T-helper 17 cell (primary cell): ENCODE measurements around the gene CACNB4. TPM values are rescaled to one million over a fixed set of nuclear protein-coding genes. Genes with fewer than 3 reads are reported as not detected.

ENCODE experiments used
- ATAC-seq: fragments of 150-1000 bp; cut with Tn5 transposase; 2 replicates; pipeline ENCODE4 v1.10.0; 2021; ENCODE audit warnings: mild to moderate bottlenecking, moderate library complexity
- DNase-seq, 3 donors: peaks; one replicate each; pipeline versions ENCODE4 v3.0.0 to v3.0.0-alpha.2; 2020 to 2021
- H3K9me3 ChIP-seq: one replicate; pipeline ENCODE4 v1.7.0; 2013; ENCODE audit warnings: low read length, mild to moderate bottlenecking; ENCODE audit not compliant: control insufficient read depth, poor library complexity, severe bottlenecking
- H3K27ac Mint-ChIP-seq: one replicate; pipeline ENCODE4 v1.8.0; 2022; ENCODE audit warnings: mild to moderate bottlenecking, moderate library complexity, mixed read lengths
- H3K27me3 Mint-ChIP-seq: one replicate; pipeline ENCODE4 v1.8.0; 2022; ENCODE audit warnings: mixed read lengths
- H3K36me3 Mint-ChIP-seq: one replicate; pipeline ENCODE4 v1.8.0; 2022; ENCODE audit warnings: low read depth, mixed read lengths
- H3K4me1 Mint-ChIP-seq: one replicate; pipeline ENCODE4 v1.8.0; 2022; ENCODE audit warnings: mild to moderate bottlenecking, mixed read lengths
- H3K4me3 Mint-ChIP-seq: one replicate; pipeline ENCODE4 v1.8.0; 2022; ENCODE audit warnings: mild to moderate bottlenecking, moderate library complexity, mixed read lengths
- total RNA-seq, 4 donors: library from RNA in 2 of 4; stranded (reverse) in 2 of 4; gene quantifications; one replicate each; pipeline ENCODE4 v1.2.3 and lab custom pipeline; 2022 to 2026

CACNB4 gene
- total RNA-seq, 2 donors from 2014 or later = 0.37 to 0.65 TPM

- no peaks in the 10 kb centered on the region for H3K4me1 Mint-ChIP-seq
- H3K4me3 Mint-ChIP-seq = no peak overlapping the region
- no peaks in the 10 kb centered on the region for H3K9me3 ChIP-seq
- no peak overlapping the region for H3K27ac Mint-ChIP-seq
- DNase-seq (no peak), ATAC-seq (no peak)
- H3K27me3 Mint-ChIP-seq = peaks cover 8% of the 10 kb centered on the region
- no peaks in the 10 kb centered on the region for H3K36me3 Mint-ChIP-seq
Measured at GRCh38 chr2:151987484-151987883, 111.4 kb downstream of the CACNB4 start.

- Mint-ChIP-seq H3K4me3 (no peak overlapping the region), H3K36me3 (no peaks in the 10 kb centered on the region), H3K27ac (no peak overlapping the region), H3K4me1 (no peaks in the 10 kb centered on the region), H3K27me3 (peaks cover 8% of the 10 kb centered on the region)
- no peaks in the 10 kb centered on the region for H3K9me3 ChIP-seq
- DNase-seq (no peak), ATAC-seq (no peak)
Measured at GRCh38 chr2:151984424-151985083, 114.3 kb downstream of the CACNB4 start.

GRCh38 chr2:151983221-151983620 lies 115.6 kb downstream of the CACNB4 start:
- Mint-ChIP-seq H3K36me3 (no peaks in the 10 kb centered on the region), H3K27ac (no peak overlapping the region), H3K4me3 (no peak overlapping the region), H3K4me1 (no peaks in the 10 kb centered on the region), H3K27me3 (peaks cover 20% of the 10 kb centered on the region)
- DNase-seq = no peak
- ATAC-seq = no peak
- no peaks in the 10 kb centered on the region for H3K9me3 ChIP-seq

GRCh38 chr2:151981886-151982285 lies 117.0 kb downstream of the CACNB4 start:
- Mint-ChIP-seq H3K27ac (no peak overlapping the region), H3K27me3 (peaks cover 27% of the 10 kb centered on the region), H3K4me3 (no peak overlapping the region), H3K36me3 (no peaks in the 10 kb centered on the region), H3K4me1 (no peaks in the 10 kb centered on the region)
- DNase-seq = no peak
- H3K9me3 ChIP-seq = no peaks in the 10 kb centered on the region
- no peak for ATAC-seq

GRCh38 chr2:151979694-151980093 lies 119.2 kb downstream of the CACNB4 start:
- Mint-ChIP-seq H3K27me3 (peaks cover 43% of the 10 kb centered on the region), H3K4me3 (no peak overlapping the region), H3K36me3 (peaks cover 2% of the 10 kb centered on the region), H3K27ac (no peak overlapping the region), H3K4me1 (peaks cover 4% of the 10 kb centered on the region)
- no peak for DNase-seq
- ATAC-seq = no peak
- H3K9me3 ChIP-seq = no peaks in the 10 kb centered on the region

GRCh38 chr2:151978709-151979108 lies 120.1 kb downstream of the CACNB4 start:
- Mint-ChIP-seq H3K4me3 (no peak overlapping the region), H3K4me1 (peaks cover 6% of the 10 kb centered on the region), H3K27ac (no peak overlapping the region), H3K36me3 (peaks cover 2% of the 10 kb centered on the region), H3K27me3 (peaks cover 47% of the 10 kb centered on the region)
- DNase-seq (no peak), ATAC-seq (no peak)
- H3K9me3 ChIP-seq = no peaks in the 10 kb centered on the region

- H3K9me3 ChIP-seq = no peaks in the 10 kb centered on the region
- ATAC-seq (no peak), DNase-seq (no peak)
- no peak overlapping the region for H3K27ac Mint-ChIP-seq
- H3K4me1 Mint-ChIP-seq = peaks cover 6% of the 10 kb centered on the region
- peaks cover 2% of the 10 kb centered on the region for H3K36me3 Mint-ChIP-seq
- H3K27me3 Mint-ChIP-seq = peaks cover 47% of the 10 kb centered on the region
- H3K4me3 Mint-ChIP-seq = no peak overlapping the region
Measured at GRCh38 chr2:151977631-151978030, 121.2 kb downstream of the CACNB4 start.

GRCh38 chr2:151976945-151977353 lies 121.9 kb downstream of the CACNB4 start:
- Mint-ChIP-seq H3K27ac (no peak overlapping the region), H3K4me3 (no peak overlapping the region), H3K36me3 (peaks cover 2% of the 10 kb centered on the region), H3K27me3 (peaks cover 47% of the 10 kb centered on the region), H3K4me1 (peaks cover 6% of the 10 kb centered on the region)
- ATAC-seq = no peak
- H3K9me3 ChIP-seq = no peaks in the 10 kb centered on the region
- no peak for DNase-seq

- H3K9me3 ChIP-seq = no peaks in the 10 kb centered on the region
- H3K4me3 Mint-ChIP-seq = no peak overlapping the region
- peaks cover 6% of the 10 kb centered on the region for H3K4me1 Mint-ChIP-seq
- H3K27ac Mint-ChIP-seq = peak overlapping the region; percentile 70
- DNase-seq (no peak), ATAC-seq (no peak)
- H3K27me3 Mint-ChIP-seq = peaks cover 47% of the 10 kb centered on the region
- peaks cover 4% of the 10 kb centered on the region for H3K36me3 Mint-ChIP-seq
Measured at GRCh38 chr2:151975460-151976414, 123.1 kb downstream of the CACNB4 start.

GRCh38 chr2:151974988-151975387 lies 123.9 kb downstream of the CACNB4 start:
- peaks cover 4% of the 10 kb centered on the region for H3K36me3 Mint-ChIP-seq
- ATAC-seq = no peak

GRCh38 chr2:151973901-151974199 lies 125.0 kb downstream of the CACNB4 start:
- Mint-ChIP-seq H3K4me1 (peaks cover 6% of the 10 kb centered on the region), H3K36me3 (peaks cover 4% of the 10 kb centered on the region), H3K4me3 (peak overlapping the region; percentile 33), H3K27me3 (peaks cover 32% of the 10 kb centered on the region), H3K27ac (no peak overlapping the region)
- DNase-seq (no peak), ATAC-seq (no peak)
- H3K9me3 ChIP-seq = no peaks in the 10 kb centered on the region

More at GRCh38 chr2:151974988-151975387, 123.9 kb downstream of the CACNB4 start:
- H3K4me1 Mint-ChIP-seq = peaks cover 6% of the 10 kb centered on the region
- no peaks in the 10 kb centered on the region for H3K9me3 ChIP-seq
- peaks cover 41% of the 10 kb centered on the region for H3K27me3 Mint-ChIP-seq
- no peak for DNase-seq
- H3K4me3 Mint-ChIP-seq = no peak overlapping the region
- H3K27ac Mint-ChIP-seq = no peak overlapping the region

- no peak for ATAC-seq
- peaks cover 4% of the 10 kb centered on the region for H3K36me3 Mint-ChIP-seq
- no peaks in the 10 kb centered on the region for H3K9me3 ChIP-seq
- no peak overlapping the region for H3K27ac Mint-ChIP-seq
- H3K4me3 Mint-ChIP-seq = no peak overlapping the region
- no peak for DNase-seq
- H3K4me1 Mint-ChIP-seq = peaks cover 6% of the 10 kb centered on the region
- peaks cover 32% of the 10 kb centered on the region for H3K27me3 Mint-ChIP-seq
Measured at GRCh38 chr2:151973013-151973900, 125.6 kb downstream of the CACNB4 start.
